HUDEP-2 (cell line): ENCODE data around the gene FDPS.
"Not testable (repeated sequence)": the region's sequence is repeated elsewhere in the genome, so short reads cannot be mapped to it uniquely, and the experiment has no call there.

ENCODE experiments used
- DNase-seq, 76 experiments: peaks; one replicate each; lab custom pipeline; 2025; ENCODE audit not compliant: unreplicated experiment in 76 of 76; lab: John Stamatoyannopoulos, UW

Gene FDPS

GRCh38 chr1:155316922-155317321 lies 8.3 kb downstream of the FDPS start:
- DNase-seq: no peak

GRCh38 chr1:155318082-155318481 lies 9.4 kb downstream of the FDPS start:
- DNase-seq: no peak

- no peak for DNase-seq
These were observed 10.9 kb downstream of the FDPS start for GRCh38 chr1:155319536-155319935.

- no peak for DNase-seq
These were observed 11.6 kb downstream of the FDPS start for GRCh38 chr1:155320252-155320651.

- DNase-seq: no peak
These were observed 12.3 kb downstream of the FDPS start, which contains the start of gene RUSC1 for GRCh38 chr1:155320661-155321617. Gene RUSC1 (plus strand): TSS chr1:155320894. CDS start chr1:155321774, 880 bp downstream.

GRCh38 chr1:155321639-155322503 lies 13.2 kb downstream of the FDPS start:
- no peak for DNase-seq

- no peak for DNase-seq
These were observed 13.9 kb downstream of the FDPS start for GRCh38 chr1:155322571-155322952.

- peak in 66 of 76 experiments; percentile 12 to 85 (median 65) for DNase-seq
These were observed 14.5 kb downstream of the FDPS start for GRCh38 chr1:155322953-155323728.

- DNase-seq: peak in 72 of 76 experiments; percentile 11 to 91 (median 76)
These were observed 15.0 kb downstream of the FDPS start for GRCh38 chr1:155323729-155324036.

- peak in 74 of 76 experiments; percentile 10 to 95 (median 88) for DNase-seq
These were observed 15.5 kb downstream of the FDPS start for GRCh38 chr1:155324037-155324716.

GRCh38 chr1:155324717-155325602 lies 16.3 kb downstream of the FDPS start:
- DNase-seq: peak in 28 of 76 experiments; percentile 6 to 55 (median 34)

- no peak for DNase-seq
These were observed 16.9 kb downstream of the FDPS start for GRCh38 chr1:155325603-155325893.

- no peak for DNase-seq
These were observed 17.4 kb downstream of the FDPS start for GRCh38 chr1:155326020-155326526.

GRCh38 chr1:155326631-155327037 lies 18.0 kb downstream of the FDPS start:
- DNase-seq: no peak

- DNase-seq: no peak
These were observed 19.3 kb downstream of the FDPS start for GRCh38 chr1:155327981-155328380.

- DNase-seq: not testable (repeated sequence)
These were observed 20.2 kb downstream of the FDPS start for GRCh38 chr1:155328856-155329255.

- no peak for DNase-seq
These were observed 21.4 kb downstream of the FDPS start for GRCh38 chr1:155329980-155330598.

GRCh38 chr1:155334962-155335361 lies 26.3 kb downstream of the FDPS start:
- DNase-seq: no peak
